B cell (primary cell): ENCODE measurements around the gene GOLGA6L2.

Experiments
- EZH2 ChIP-seq: IDR thresholded peaks from 2 replicates; pipeline ENCODE4 v1.6.1; 2012; ENCODE audit warnings: borderline replicate concordance, low read depth, mild to moderate bottlenecking, moderate library complexity, low read length; ENCODE audit not compliant: insufficient read depth, poor library complexity, severe bottlenecking
- TF ChIP-seq, protein P1 (sequence below): fragments of 200-600 bp; IDR thresholded peaks from one replicate; pipeline ENCODE4 v1.8.0; 2022; ENCODE audit warnings: antibody characterized with exemption, mild to moderate bottlenecking

DNA sequence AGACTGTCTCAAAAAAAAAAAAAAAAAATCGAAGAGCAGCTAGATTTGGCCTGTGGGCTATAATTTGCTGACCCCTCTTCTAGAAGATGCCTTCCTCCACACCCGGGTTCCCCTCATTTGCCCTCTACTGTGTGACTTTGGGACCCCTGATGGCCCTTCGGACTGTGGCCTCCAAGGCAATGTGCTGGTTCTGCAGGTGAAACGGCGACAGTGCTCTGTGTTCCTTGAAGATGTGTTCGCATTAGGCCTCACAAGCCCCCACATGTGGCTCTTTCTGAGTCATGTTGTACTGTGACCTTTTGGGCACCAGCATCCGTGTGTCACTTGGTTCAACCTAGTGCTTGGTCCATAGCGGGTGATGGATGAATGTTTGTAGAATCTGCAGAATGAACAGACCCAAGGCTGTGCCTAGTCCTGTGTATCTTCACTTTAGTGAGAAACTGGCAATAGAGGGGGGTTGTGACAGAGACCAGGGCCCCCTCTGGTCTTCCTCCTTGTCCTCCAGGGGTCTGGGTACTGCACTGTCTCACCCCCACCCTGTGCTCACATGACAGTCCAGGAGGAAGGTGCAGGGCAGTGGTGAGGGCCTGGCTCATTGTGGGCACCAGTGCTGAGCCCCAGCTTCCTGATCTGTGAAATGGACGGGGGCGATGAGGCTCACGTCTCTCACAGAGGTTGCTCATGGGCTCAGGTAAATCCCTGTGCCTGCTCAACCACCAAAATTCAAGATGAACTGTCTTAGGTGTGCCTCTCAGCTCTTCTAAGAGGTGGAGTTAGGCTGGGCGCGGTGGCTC lies 22.7 kb downstream of the GOLGA6L2 start:
- TF ChIP-seq, protein P1, sequence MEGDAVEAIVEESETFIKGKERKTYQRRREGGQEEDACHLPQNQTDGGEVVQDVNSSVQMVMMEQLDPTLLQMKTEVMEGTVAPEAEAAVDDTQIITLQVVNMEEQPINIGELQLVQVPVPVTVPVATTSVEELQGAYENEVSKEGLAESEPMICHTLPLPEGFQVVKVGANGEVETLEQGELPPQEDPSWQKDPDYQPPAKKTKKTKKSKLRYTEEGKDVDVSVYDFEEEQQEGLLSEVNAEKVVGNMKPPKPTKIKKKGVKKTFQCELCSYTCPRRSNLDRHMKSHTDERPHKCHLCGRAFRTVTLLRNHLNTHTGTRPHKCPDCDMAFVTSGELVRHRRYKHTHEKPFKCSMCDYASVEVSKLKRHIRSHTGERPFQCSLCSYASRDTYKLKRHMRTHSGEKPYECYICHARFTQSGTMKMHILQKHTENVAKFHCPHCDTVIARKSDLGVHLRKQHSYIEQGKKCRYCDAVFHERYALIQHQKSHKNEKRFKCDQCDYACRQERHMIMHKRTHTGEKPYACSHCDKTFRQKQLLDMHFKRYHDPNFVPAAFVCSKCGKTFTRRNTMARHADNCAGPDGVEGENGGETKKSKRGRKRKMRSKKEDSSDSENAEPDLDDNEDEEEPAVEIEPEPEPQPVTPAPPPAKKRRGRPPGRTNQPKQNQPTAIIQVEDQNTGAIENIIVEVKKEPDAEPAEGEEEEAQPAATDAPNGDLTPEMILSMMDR = no peak
- TF ChIP-seq EZH2 = no peak
